Suppressor macrophage (primary cell): ENCODE measurements around the gene GABRA6.
A peak's percentile ranks its signal among the peaks of the same experiment; 100 is the strongest.
"Not testable (repeated sequence)": the region's sequence is repeated elsewhere in the genome, so short reads cannot be mapped to it uniquely, and the experiment has no call there.

Experiments used
- DNase-seq, 4 experiments: peaks; one replicate each; pipeline ENCODE4 v3.0.0-alpha.2; 2020 to 2022
- total RNA-seq, 17 experiments: gene quantifications; one replicate each; lab custom pipeline; 2026; ENCODE audit warnings: mixed read lengths in 6 of 17, inconsistent platforms in 3 of 17; lab: John Stamatoyannopoulos, UW

GABRA6 gene
- total RNA-seq, result 0 to 1.4 (median 0) reads per million in 17 experiments

DNA sequence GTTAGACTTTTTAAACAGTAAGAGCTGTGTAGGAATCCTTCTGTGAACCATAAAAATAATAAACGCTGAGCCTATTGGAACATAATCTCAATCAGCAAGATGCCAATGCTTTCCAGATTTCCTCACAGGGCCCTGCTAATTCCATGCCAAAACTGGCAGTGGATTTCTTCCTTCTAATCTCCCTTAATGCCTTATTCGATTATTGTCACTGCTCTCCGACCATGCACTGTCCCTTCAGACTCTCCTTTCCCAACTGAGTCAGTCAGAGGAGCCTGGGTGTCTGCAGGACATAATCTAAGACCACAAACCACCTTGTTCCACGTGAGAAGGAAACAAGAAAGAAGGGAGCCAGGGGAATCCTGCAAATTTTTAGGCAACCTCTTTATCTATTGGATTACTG lies at the start of gene GABRA6:
Gene GABRA6 (plus strand): TSS at position 261 of the 400 bp plus-strand sequence. CDS start 269 bp downstream, outside the sequence.
- no peak for DNase-seq

DNA sequence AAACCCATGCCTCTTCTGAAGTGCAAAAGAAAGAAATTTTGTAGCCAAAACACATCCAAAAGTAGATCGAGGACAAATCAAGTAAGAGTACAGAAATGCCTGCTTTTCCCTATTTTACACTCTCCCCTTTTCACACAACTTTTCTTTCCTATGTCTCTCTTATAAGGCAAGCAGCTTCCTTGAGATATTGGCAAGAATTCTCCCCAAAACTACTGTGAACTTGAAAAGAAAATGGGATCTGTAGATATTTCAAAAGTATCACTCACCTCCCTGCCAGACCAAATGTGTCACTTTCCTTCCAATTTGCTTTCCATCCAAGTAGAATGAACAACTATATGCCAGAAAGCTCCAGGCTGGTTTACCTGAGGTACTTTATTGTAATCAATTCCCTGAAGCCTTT lies 47.9 kb upstream of the GABRA6 start:
- DNase-seq, result no peak

GRCh38 chr5:161641444-161641843 lies 44.1 kb upstream of the GABRA6 start:
- DNase-seq, result no peak

GRCh38 chr5:161645264-161645663 lies 40.3 kb upstream of the GABRA6 start:
- no peak for DNase-seq

DNA sequence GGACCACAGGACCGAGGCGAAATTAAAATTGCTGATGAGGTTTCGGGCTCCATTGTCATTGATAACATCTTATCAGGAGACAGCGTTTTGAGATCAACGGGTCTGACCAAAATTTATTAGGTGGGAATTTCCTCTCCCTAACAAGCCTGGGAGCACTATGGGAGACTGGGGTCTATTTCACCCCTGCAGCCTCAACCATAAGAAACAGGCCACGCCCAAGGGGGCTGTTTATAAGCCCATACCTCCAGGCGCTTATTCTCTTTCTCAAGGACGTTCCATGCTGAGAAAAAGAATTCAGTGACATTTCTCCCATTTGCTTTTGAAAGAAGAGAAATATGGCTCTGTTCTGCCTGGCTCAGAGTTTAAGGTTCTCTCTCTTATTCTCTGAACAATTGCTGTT lies 33.6 kb upstream of the GABRA6 start:
- not testable (repeated sequence) for DNase-seq

- DNase-seq, result no peak
Observed at GRCh38 chr5:161660806-161661205, 24.7 kb upstream of the GABRA6 start.

- DNase-seq, result no peak
Observed at GRCh38 chr5:161663431-161663830, 22.1 kb upstream of the GABRA6 start.

DNA sequence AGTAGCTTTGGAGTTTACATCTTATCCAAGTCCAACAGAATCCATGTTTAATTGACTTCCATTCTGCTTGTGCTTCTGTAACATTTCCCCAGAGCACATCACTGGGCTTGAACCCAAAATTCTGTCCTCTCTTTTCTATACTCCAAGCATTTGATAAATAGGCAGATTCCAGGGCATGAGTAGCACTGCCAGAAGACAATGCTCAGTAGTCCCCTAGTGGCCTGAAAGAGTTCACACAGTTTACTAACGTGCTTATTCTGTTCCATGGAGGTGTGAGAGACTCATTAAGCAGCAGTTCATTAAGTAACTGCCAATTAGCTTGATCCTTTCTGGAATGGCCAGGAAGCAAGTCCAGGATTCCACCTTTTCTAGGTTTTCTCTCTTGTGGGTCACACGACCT lies 9.4 kb upstream of the GABRA6 start:
- peak in 2 of 4 experiments; percentile 1 to 2 for DNase-seq

- DNase-seq, result no peak
Observed at GRCh38 chr5:161686149-161686548, 628 bp downstream of the GABRA6 start.

- no peak for DNase-seq
Observed at GRCh38 chr5:161686881-161687280, 1.4 kb downstream of the GABRA6 start.

- no peak for DNase-seq
Observed at GRCh38 chr5:161687316-161687715, 1.8 kb downstream of the GABRA6 start.

GRCh38 chr5:161691911-161692310 lies 6.4 kb downstream of the GABRA6 start:
- no peak for DNase-seq

GRCh38 chr5:161697001-161697400 lies 11.5 kb downstream of the GABRA6 start:
- DNase-seq, result no peak

DNA sequence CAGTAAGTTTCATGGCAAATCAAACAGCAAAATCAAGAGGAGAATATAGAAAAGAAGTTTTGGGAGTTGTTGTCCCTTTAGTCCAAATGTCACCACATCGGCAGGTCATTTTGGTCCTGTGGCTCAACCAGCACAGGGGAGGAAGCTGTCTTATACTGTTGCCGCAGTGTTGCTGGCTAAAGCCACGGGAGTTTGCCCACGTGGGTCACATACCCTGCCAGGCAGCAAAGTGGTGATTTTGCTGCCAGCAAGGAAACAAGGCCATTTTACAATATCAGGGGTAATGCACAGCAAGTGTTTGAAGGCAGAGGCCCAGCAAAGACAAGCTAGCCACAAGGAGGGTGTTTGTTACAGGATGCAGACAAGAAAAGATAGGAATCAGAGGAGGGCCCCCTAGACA lies 14.5 kb downstream of the GABRA6 start:
- DNase-seq, result no peak

DNA sequence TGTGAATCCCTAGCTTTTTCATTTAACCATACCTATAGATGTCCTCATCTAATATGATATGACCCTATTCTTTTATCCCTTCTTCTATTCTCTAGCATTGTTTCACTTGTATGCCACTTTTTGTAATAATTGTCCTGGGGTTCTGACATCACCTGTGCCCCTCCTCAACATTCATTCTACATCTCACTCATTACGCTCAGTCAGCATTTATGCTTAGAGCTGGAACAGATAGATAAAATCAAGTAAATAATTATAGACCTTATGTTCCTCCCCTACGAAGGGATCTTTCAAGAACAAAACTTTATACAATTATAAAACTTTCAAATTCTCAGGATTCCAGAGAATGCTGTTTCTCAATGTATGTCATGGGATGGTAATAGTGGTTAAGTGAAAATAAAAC lies 18.0 kb downstream of the GABRA6 start:
- no peak for DNase-seq

DNA sequence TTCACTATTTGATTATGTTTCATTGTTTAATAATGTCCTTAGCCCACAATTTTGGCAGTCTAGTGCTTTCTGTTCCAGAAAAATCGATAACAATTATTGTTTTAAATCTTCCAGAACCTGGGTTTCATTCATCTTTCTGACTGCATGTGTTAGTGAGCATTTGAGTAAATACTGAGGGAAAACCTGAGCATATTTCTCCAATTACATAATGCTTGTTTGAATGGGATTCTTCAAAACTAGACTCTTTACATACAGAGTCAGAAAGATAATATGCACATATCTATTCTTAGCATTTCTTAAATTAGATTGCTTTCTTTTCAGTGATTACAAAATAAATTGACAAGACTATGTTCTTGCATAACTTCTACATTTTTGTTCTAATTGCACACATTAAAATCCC lies 21.9 kb downstream of the GABRA6 start:
- no peak for DNase-seq

GRCh38 chr5:161709239-161709638 lies 23.7 kb downstream of the GABRA6 start:
- DNase-seq, result no peak

GRCh38 chr5:161713042-161713441 lies 27.5 kb downstream of the GABRA6 start:
- DNase-seq, result no peak

GRCh38 chr5:161719157-161719556 lies 33.6 kb downstream of the GABRA6 start:
- DNase-seq, result no peak

DNA sequence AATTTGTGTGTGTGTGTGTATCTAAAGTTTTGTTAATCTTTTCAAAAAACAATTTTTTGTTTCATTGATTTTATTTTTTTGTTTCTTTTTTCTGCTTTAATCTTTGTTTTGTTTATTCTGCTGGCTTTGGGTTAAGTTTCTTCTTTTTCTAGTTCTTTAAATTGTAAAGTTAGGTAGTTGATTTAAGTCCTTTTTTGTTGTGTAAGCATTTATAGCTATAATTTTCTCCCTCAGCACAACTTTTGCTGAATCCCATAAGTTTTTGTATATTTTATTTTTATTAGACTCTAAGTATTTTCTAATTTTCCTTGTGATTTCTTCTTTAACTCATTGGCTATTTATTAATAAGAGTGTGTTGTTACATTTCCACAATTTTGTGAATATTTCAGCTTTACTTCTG lies 34.9 kb downstream of the GABRA6 start:
- no peak for DNase-seq

- DNase-seq, result no peak
Observed at GRCh38 chr5:161734741-161735140, 49.2 kb downstream of the GABRA6 start.

DNA sequence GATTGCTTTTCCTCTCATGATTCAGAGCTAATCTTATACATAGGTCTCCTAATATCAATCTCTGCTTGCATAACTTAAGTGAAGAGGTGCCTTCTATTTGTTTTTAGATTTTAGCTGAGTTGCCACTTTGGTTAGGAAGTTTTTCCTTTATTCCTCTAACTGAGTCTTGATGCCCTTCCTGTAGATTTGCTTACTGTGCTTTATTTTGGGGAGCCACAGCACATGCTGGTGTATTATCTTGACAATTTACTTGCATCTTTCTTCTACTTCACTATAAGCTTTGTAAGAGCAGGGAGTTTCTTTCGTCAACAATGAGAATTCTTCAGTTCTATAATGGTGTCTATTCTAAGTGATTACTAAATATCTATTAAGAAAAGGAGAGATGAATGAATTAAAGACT lies 54.9 kb downstream of the GABRA6 start:
- no peak for DNase-seq

DNA sequence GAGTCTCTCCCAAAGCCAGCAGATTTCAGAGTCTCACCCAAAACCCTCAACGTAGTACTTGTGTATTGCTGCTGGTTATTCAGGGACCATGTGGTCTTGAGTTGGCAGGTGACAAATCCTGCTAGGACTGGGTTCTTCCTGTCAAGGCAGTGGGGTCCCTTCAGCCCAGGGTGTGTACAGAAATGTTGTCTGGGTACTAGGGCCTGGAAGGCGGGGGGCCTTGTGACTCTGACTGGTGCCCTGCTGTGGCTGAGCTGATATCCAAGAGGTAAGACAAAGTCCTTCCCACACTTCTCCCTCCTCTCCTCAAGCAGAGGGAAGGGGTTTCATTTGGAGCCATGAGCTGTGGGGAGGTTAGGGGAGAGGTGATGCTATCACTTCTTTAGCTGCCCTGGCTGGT lies 58.8 kb downstream of the GABRA6 start:
- DNase-seq, result no peak

- DNase-seq, result no peak
Observed at GRCh38 chr5:161745392-161745791, 59.9 kb downstream of the GABRA6 start.

GRCh38 chr5:161751265-161751664 lies 65.7 kb downstream of the GABRA6 start:
- DNase-seq, result no peak
